HEK293T (cell line): Measurements from ENCODE around the gene PECR.

Experiments
- CTBP1 ChIP-seq: fragments of 450-650 bp; IDR thresholded peaks from 2 replicates; pipeline ENCODE4 v1.6.1; 2016; ENCODE audit warnings: borderline replicate concordance
- FOXK2 ChIP-seq: fragments of 450-650 bp; IDR thresholded peaks from 2 replicates; pipeline ENCODE4 v1.6.1; 2016; ENCODE audit warnings: mild to moderate bottlenecking
- FOXM1 ChIP-seq: fragments of 450-650 bp; IDR thresholded peaks from 2 replicates; pipeline ENCODE4 v1.6.1; 2017; ENCODE audit warnings: mild to moderate bottlenecking, borderline replicate concordance
- LEF1 ChIP-seq: fragments of 450-650 bp; IDR thresholded peaks from 2 replicates; pipeline ENCODE4 v1.6.1; 2017; ENCODE audit warnings: mild to moderate bottlenecking, borderline replicate concordance
- NFRKB ChIP-seq: fragments of 450-650 bp; IDR thresholded peaks from 2 replicates; pipeline ENCODE4 v1.6.1; 2016; ENCODE audit warnings: mild to moderate bottlenecking, moderate library complexity
- SP1 ChIP-seq: fragments of 450-650 bp; IDR thresholded peaks from 2 replicates; pipeline ENCODE4 v1.6.1; 2017
- TARDBP ChIP-seq: fragments of 450-650 bp; IDR thresholded peaks from 2 replicates; pipeline ENCODE4 v1.6.1; 2016
- TF ChIP-seq, protein P1 (sequence below): fragments of 450-650 bp; IDR thresholded peaks from 2 replicates; pipeline ENCODE4 v1.6.1; 2016

DNA sequence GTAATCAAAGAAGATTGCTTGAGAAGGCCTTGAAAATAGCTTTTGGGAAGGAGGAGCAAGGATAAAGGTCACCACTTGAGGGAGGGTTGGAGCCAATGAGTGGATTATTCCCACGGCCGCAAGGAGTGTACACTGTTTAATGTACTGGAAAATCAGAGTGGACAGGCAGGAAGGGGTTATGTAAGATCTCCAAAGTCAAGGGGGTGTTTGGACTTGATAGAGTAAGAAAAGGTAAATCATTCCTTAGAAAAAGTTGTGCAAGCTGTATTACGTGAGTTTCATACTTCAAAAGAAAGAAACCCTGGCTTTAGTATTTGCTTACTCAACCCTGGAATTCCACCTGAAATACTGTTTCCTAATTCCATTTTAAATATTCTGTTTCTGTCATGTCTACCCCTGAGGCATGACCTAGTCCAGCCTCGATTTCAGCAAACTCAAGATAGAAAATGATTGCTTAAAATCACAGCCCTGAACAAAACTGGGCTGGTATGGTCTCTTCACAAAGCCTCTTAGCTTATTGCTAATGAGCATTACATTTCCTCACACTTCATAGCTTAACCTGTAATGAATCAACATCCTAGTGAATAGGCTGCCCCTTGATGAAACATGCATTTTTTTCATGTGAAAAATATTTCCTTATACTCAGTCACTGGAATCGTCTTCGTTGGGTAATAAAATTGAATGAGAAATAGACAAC is 69.3 kb downstream of the PECR start:
- TF ChIP-seq SP1: no peak
- no peak for TF ChIP-seq FOXK2
- 0 out of 2 replicates have a peak, but pooled peaks have one; percentile 20 for TF ChIP-seq TARDBP
- no peak for TF ChIP-seq FOXM1
- TF ChIP-seq LEF1: no peak
- TF ChIP-seq, protein P1, sequence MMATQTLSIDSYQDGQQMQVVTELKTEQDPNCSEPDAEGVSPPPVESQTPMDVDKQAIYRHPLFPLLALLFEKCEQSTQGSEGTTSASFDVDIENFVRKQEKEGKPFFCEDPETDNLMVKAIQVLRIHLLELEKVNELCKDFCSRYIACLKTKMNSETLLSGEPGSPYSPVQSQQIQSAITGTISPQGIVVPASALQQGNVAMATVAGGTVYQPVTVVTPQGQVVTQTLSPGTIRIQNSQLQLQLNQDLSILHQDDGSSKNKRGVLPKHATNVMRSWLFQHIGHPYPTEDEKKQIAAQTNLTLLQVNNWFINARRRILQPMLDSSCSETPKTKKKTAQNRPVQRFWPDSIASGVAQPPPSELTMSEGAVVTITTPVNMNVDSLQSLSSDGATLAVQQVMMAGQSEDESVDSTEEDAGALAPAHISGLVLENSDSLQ: peak; percentile 43
- no peak for TF ChIP-seq CTBP1
- no peak for TF ChIP-seq NFRKB
